ENCODE results near the gene CLDND1.
"Not testable (repeated sequence)": the region's sequence is repeated elsewhere in the genome, so short reads cannot be mapped to it uniquely, and the experiment has no call there.

The CLDND1 gene

GRCh38 chr3:98522544-98523281, at the start of gene CLDND1:
CLDND1 (minus strand) TSS chr3:98522902; CDS start chr3:98521424, 1,478 bp downstream.
- peak; percentile 98 for DNase-seq

DNA sequence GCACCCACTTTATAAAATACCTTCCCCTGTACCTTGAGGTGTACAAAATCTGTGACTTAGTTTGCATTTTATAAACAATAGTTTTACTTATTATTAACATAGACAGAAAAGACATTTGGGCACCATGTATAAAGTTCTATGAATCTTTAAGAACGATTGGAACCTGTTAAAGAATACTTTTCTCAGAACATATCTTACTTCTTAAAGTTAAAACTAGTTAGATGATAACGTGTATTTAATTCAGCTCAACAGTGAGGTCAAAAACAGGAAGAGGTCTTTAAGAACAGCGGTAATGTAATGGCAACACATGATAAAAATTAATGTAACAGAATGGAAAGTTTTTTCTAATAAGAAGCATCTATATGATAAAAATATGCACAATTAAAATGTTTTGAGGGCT, 45.7 kb upstream of the CLDND1 start:
- DNase-seq, result no peak

GRCh38 chr3:98567666-98568270, 45.1 kb upstream of the CLDND1 start:
- no peak for DNase-seq

GRCh38 chr3:98565843-98566242, 43.1 kb upstream of the CLDND1 start:
- DNase-seq, result no peak

DNA sequence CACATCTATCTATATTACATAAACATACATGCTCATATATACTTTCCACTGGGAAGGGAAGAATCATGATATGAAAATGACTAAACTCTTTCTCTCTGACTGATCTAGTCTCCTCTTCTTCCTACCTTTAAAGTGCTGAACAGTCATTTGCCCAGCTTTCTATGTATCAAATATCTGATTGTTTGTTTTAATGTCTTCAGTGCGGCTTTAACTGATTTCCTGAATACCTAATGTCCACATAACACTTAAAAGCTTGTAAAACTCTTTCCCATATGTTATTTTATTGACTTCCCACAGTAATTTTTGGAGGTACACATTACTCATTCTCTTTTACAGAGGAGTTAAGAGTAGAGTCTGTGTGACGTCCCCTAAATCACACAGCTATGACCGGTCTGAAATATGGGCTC, 42.5 kb upstream of the CLDND1 start:
- no peak for DNase-seq

DNA sequence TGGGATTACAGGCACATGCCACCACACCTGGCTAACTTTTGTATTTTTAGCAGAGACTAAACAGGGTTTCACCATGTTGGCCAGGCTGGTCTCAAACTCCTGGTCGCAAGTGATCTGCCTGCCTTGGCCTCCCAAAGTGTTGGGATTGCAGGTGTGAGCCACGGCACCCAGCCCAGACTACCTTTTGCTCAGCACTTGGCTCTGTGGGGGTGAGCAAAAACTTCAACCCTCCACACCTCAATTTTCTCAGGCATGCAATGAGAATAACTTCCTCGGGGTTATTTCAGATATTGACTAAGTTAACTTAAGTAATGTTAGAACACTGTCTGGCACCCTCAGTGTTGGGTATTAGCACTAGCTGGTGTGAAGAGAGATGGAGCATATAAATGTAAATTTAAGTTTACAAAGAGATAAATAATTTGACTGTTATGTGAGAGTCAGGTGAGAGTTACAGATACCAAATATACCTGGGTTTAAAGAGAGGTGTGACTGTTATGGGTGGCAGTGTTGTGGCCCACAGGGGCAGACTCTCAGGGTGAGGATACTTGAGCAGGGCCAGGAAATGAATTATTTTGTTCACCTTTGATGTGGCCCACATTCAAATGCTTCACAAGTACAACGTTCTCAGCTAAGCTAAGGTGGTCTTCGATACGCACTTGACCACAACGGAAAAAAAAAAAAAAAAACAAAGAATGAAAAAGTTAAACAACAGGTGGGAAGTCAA, 41.7 kb upstream of the CLDND1 start:
- DNase-seq, result no peak

GRCh38 chr3:98563661-98564281, 41.1 kb upstream of the CLDND1 start:
- DNase-seq, result no peak

DNA sequence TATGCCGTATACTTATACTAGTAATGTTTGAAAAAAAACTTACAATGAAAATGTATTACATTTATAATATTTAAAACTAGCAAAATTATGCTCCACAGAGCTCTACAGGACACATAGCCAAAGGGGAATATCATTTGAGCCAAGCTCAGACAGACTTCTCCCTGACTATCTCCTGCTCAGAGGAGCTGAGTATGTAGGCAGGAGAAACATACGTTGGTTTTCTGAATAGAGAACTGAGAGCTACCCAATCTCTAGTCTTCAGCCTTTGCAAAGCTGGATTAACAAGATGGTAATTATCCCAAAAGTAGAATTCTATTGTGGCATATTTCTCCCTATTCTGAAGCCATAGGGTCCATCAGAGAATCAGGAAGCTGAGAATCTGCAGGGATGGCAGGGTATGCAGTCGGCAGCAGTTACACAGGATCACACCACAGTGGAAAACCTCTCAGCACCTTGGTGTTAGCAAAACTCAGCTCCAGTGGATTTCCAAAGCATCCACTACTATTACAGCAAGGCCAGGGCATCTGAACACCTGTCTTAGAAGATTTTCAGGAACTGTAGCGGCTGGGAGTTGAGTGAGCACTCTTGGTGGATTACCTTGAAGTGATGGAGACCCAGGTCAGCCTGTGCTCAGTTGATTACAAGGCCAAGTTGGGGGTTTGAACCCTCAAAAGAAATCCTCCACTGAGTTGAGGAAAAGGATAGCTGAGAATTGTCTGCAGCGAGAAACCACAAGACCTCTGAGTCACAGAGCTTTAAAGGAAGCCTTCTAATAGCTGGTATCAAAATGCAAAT, 39.2 kb upstream of the CLDND1 start:
- no peak for DNase-seq

GRCh38 chr3:98560911-98561310, 38.2 kb upstream of the CLDND1 start:
- no peak for DNase-seq

DNA sequence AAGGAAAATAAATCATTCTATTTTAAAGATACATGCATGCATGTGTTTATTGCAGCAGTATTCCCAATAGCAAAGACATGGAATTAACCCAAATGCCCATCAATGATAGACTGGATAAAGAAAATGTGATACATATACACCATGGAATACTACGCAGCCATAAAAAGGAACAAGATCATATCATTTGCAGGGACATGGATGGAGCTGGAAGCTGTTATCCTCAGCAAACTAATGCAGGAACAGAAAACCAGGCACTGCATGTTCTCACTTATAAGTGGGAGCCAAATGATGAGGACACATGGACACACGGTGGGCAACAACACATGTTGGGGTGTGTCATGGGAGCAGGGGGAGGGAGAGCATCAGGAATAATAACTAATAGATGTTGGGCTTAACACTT, 37.1 kb upstream of the CLDND1 start:
- not testable (repeated sequence) for DNase-seq

DNA sequence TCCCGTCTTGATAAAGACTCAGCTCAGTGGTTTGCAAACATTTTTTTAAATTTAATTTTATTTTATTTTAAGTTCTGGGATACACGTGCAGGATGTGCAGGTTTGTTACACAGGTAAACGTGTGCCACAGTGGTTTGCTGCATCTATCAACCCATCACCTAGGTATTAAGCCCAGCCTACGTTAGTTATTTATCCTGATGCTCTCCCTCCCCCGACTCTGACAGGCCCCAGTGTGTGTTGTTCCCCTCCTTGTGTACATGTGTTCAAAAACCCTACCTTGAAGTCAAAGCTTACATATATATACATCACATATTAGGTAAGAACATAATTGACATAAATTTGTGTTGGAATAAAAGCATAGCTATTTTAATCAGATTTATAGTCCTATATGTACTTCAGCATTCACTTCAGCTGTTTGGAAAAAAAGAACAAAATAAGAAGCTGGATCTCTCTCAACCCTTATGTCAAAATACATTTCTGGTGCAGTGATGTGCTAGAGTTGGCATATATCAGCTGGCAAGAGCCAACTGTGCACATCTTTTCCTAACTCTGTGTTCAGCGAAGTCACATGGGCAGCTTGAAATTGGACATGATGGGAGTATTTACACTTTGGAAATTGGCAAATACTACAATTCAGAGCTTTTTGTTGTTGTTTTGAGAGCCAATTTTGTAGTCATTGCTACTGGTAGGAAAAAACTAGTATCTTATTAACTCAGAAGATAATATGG, 35.6 kb upstream of the CLDND1 start:
- DNase-seq, result no peak

GRCh38 chr3:98557324-98558010, 34.8 kb upstream of the CLDND1 start:
- no peak for DNase-seq

DNA sequence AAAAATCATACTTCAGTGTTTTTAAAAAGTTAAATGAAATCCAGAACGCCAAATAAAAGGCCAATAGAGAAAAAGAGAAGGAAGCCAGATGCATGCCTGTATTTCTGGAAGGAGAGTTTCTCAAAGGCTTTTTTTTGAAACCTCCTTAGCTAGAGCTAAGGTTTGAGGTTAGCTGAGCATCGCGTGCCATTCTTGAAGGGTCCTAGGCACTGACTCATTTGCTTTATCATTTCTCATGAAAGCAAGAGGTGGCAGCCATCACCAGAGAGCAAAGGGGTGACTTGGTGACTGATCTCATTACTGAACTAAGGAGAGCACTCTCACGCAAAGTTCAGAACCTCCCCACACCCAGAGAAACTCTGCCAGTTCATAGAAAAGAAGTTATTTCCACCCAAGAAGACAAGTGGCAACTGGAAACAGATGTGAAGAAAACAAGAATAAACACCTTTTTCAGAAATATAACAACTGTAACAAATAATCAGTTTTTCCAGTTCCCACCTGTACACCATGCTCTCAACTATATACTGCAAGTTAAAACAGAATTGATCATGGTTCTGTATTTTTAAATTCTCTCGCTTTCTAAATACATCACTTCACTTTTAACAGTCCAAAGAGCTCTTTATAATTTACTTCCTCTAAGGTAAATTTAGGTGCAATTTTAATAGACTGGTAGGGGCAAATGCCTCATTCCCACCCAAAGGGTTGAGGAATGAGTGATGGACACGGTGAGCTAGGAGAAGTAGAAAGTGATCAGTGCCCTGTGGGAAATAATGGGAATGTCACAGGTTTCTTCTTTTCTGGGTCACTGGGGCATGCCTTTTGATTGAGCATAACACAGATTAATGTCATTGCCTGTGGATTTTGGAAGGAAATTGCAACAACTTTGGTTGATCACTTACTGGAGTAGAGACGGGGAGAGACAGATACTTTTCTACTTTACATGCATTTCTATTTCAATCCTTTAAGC, 33.7 kb upstream of the CLDND1 start:
- DNase-seq, result no peak

DNA sequence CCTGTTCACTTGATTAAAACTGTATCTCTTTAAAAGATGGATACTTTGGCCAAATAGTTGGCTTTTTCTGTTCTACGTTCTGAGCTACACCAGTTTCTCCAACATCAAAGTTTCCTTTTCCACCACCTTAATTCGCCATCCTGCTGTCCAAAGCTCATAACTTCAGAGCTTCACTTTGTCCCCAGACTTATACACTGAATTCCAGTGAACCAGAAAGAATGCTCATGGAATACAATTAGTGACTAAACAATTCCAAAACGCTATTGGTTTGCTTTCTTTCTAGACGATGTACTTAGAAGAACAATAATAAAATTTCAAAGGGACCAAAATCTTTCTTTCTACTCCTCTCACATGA, 32.3 kb upstream of the CLDND1 start:
- DNase-seq, result no peak

DNA sequence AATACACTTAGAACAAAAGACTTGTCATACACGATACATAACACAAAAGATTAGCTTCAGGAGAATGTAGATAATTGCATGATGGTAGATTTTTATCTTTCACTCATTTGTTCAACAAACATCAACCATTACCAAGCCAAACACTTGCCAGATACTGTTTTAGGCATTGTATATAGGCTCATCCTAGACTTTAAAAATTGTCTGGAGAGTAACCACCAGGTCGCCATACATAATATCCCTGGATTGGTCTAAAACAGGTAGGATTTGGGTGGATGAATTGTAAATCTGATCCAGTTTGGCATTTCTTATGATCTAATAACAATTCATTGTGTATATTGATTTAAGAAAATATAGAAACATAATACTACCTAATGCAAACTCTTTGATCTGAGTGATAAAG, 31.9 kb upstream of the CLDND1 start:
- DNase-seq, result no peak

GRCh38 chr3:98553753-98554152, 31.1 kb upstream of the CLDND1 start:
- DNase-seq, result no peak

DNA sequence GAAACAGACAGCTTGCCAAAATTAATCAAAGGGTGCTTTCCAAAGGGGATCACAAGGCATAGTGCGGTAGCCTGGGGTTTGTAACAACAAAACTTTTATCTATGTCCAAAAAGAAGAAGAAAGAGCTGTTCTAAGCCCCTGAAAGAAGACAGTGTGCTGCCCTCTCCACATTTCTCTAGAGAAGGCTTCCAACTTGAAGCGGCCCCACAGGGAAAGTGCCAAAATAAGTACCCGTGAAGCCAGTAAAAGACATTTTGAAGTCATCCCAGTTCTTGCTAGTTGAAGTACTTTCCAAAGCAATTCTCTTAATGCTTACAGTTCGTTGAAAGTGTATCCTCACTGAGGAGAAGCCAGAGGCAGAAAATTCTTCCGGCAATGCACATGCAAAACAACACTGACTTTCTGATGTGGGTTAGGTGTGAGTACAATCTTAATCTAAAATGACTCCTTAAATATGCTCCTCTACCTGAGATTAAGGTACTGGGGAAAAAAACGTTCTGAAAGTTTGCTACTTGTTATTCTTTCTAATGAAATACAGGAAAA, 30.4 kb upstream of the CLDND1 start:
- DNase-seq, result no peak

- DNase-seq, result no peak
Observed at GRCh38 chr3:98552232-98553020, 29.7 kb upstream of the CLDND1 start.

- no peak for DNase-seq
Observed at GRCh38 chr3:98551754-98552153, 29.1 kb upstream of the CLDND1 start.

Measured in femur (tissue), 1 donor.